ENCODE data around the gene SHMT2. TPM values are rescaled to one million over a fixed set of nuclear protein-coding genes. Genes with fewer than 3 reads are reported as not detected.

Gene SHMT2
- total and polyA plus RNA-seq, 2 experiments from 2014 or later = 125 to 387 TPM

- Histone ChIP-seq H3K9me2 (ENCODE audit: insufficient read depth) (no peaks in the 10 kb centered on the region), H3K79me2 (replicated peaks; ENCODE audit: insufficient read depth) (no peaks in the 10 kb centered on the region), H3K4me3 (no peak overlapping the region), H3K4me1 (ENCODE audit: insufficient read depth) (no peaks in the 10 kb centered on the region), H3K36me3 (ENCODE audit: insufficient read depth) (peaks cover 25% of the 10 kb centered on the region), H3K4me2 (no peak overlapping the region), H2AFZ (no peak overlapping the region), H3K27ac (ENCODE audit: low read depth) (no peak overlapping the region), H3K27me3 (ENCODE audit: insufficient read depth) (no peaks in the 10 kb centered on the region), H4K20me1 (replicated peaks; ENCODE audit: insufficient read depth) (no peaks in the 10 kb centered on the region; the same call in 1 of the 2 replicates), H3F3A (replicated peaks; ENCODE audit: low read depth) (peaks cover 12% of the 10 kb centered on the region; the same call in 1 of the 2 replicates)
- peaks cover 33% of the 10 kb centered on the region for H3K27me3 Mint-ChIP-seq (ENCODE audit: insufficient read depth, low read depth, poor library complexity)
- no peak overlapping the region for H3K27ac Mint-ChIP-seq
- H3K4me1 Mint-ChIP-seq = no peaks in the 10 kb centered on the region
- TF ChIP-seq STAT1 (IDR thresholded peaks at IDR 0.05; ENCODE audit: unreplicated experiment) (no peak), EZH2 (IDR thresholded peaks at IDR 0.05; ENCODE audit: low read depth, unreplicated experiment) (no peak), EZH2phosphoT487 (IDR thresholded peaks at IDR 0.05; ENCODE audit: unreplicated experiment) (no peak), ZNF331 (CRISPR knock-in tag; IDR thresholded peaks at IDR 0.05; ENCODE audit: low read depth) (no peak), ZNF114 (CRISPR knock-in tag; IDR thresholded peaks at IDR 0.05) (no peak), NANOG (IDR thresholded peaks at IDR 0.05; ENCODE audit: borderline replicate concordance) (no peak), ZNF462 (CRISPR knock-in tag; IDR thresholded peaks at IDR 0.05) (no peak), CTCF (conservative IDR thresholded peaks at IDR 0.05; ENCODE audit: low read depth in 2 of 2) (no peak), CREB1 (CRISPR knock-in tag; IDR thresholded peaks at IDR 0.05; ENCODE audit: low read depth) (no peak), ETS1 (IDR thresholded peaks at IDR 0.05) (no peak)
- no peak for DNase-seq (ENCODE audit: low spot score)
- H3K36me3 Mint-ChIP-seq (ENCODE audit: low read depth) = peaks cover 97% of the 10 kb centered on the region
- ATAC-seq = no peak
- no peak overlapping the region for H3K4me3 Mint-ChIP-seq
- H3K9me3 Mint-ChIP-seq = no peaks in the 10 kb centered on the region; the same call in 2 of the 3 replicates
Measured at GRCh38 chr12:57190037-57190436, 39.5 kb upstream of the SHMT2 start.
